MV-4-11 (cell line): Measurements from ENCODE around the gene XYLT1.
A peak's percentile ranks its signal among the peaks of the same experiment; 100 is the strongest.
"Not testable (repeated sequence)": the region's sequence is repeated elsewhere in the genome, so short reads cannot be mapped to it uniquely, and the experiment has no call there.

Source experiments
- DNase-seq: peaks from one replicate; lab custom pipeline; 2025; lab: John Stamatoyannopoulos, UW

XYLT1 gene

GRCh38 chr16:17356243-17356933 is 114.4 kb downstream of the XYLT1 start:
- no peak for DNase-seq

- DNase-seq = no peak
These were observed 116.1 kb downstream of the XYLT1 start for GRCh38 chr16:17354685-17355084.

GRCh38 chr16:17354141-17354601 is 116.6 kb downstream of the XYLT1 start:
- DNase-seq = peak; percentile 69

- no peak for DNase-seq
These were observed 117.2 kb downstream of the XYLT1 start for GRCh38 chr16:17353561-17353960.

DNA sequence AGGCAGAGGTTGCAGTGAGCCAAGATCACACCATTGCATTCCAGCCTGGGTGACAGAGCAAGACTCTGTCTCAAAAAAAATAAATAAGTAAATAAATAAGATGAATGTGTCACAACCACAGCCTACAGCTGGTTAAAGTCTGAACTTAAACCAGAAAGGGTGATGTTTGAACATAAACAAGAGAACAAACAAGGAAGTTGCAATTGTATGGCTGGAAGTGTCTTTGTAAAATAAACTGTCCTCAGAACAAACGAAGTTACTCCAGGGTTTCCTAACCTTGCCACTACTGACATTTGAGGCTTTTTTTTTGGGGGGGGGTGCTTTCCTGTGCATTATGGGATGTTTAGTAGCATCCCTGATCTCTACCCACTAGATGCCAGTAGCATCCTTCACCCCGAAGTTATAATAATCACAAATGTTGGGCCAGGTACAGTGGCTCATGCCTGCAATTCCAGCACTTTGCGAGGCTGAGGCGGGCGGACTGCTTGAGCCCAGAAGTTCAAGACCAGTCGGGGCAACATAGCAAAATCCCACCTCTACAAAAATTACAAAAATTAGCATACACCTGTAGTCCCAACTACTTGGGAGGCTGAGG is 119.2 kb downstream of the XYLT1 start:
- DNase-seq = no peak

- DNase-seq = peak; percentile 84
These were observed 120.6 kb downstream of the XYLT1 start for GRCh38 chr16:17350207-17350606.

- DNase-seq = no peak
These were observed 121.9 kb downstream of the XYLT1 start for GRCh38 chr16:17348826-17349225.

DNA sequence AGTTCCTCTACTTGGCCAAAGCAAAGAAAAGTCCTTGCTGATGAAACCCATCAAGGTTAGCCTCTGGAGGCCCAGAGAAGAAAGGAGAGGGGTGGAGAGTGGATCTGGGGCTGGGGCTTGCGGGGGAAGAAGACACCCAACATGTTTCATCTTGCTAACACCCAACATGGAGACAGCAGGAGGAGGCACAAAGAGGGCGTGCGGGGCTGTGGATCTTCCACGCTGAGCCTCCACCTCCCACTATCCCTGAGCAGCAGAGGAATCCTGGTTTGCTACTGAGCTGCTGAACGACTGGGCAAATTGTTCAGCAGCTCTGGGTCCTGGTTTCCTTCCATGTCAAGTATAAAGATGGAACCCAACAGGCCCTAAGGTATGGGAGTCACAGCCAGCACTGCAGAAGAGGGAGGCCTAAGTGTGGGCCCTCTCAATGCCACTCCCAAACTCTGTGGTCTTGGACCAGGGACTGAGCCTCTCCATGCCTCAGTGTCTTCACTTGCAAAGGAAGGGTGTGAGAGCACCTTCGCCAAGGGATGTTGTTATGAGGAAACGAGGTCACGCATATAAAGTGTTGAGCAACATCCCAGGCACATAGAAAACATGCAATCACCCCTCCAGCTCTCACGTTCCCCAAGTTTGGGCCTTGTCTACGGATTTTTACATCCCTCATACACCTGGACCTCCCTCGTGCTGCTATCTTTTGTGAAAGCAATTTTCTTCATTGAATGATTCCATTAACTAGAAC is 122.5 kb downstream of the XYLT1 start:
- DNase-seq = no peak

DNA sequence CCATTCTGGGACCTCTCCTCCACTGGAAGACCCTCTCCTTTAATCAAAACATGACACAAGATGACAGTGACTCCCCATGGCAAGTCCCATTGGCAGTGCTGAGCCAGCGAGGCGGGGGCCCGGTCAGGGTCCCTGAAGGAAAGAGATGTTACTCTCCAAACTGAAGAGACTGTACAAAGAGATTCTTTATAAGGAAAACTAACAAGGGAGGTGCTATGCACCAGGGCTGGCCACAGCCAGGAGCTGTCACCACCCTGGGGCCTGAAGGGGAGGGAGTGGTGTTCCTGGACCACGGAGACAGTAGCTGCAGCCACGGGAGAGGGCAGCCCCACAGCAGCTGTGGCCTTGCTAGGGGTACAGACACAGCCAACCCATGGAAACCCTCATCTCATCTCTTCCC is 123.1 kb downstream of the XYLT1 start:
- no peak for DNase-seq

DNA sequence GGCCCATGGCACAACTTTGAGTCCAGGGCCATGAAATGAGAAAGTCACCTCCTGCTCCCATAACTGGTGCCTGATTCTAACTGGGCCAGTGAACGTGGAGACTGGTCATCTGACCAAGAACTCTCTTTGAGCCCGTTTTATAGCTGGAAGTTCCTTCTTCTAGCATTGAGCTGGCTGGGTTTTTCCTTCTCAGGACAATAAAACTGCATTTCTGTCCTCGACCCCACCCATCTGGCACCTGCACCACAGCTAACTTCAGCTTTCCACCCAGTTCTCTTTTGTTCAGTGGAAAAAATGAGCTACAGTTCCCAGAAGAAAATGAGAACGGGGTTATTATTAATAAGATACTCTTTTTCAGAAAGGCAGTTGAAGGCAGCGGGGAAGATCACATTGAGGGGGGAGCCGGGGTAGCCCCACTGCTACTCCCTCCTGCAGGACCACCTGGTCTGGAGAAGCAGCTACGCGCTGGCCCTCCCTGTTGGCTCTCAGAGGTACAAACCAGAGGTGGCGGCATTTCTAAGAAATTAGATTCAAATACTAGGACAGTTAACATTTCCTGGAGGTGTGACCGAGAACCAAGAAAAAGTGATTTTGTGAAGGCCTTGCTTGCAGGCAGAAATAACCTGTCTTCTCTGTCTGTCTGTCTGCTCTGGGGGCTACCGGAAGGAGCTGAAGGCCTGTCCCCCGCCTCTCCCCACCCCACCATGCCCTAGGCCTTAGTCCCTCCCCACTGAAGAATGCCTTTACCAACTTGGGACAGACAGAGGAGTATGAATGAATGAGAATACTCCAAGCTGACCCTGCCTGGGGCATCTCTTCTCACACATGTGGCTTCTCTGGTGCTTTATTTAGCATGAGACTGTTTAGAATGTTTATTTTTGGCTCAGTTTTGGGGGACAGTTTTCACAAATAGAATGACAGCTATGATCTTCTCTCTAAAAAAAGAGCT is 123.9 kb downstream of the XYLT1 start:
- peak; percentile 58 for DNase-seq

DNA sequence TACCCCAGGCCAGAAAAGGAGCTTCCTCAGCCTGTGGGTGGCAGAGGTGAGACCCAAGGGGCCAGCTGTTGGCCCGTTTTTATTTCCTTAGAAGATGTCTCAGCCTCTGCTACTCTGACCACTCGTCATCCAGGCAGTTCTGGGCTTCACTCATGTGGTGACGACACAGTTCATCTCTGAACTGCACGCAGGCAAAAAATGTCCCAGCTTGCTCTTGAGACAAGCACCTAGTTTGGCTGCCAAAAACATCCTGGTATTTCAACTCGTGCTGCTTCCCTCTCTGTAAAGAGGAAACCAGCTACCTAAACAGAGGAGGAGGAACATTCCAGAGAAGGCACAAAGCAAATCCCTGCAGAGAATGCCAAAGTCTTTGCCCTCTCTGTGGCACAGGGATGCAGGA is 125.7 kb downstream of the XYLT1 start:
- DNase-seq = no peak

GRCh38 chr16:17343728-17344127 is 127.0 kb downstream of the XYLT1 start:
- DNase-seq = peak; percentile 81

DNA sequence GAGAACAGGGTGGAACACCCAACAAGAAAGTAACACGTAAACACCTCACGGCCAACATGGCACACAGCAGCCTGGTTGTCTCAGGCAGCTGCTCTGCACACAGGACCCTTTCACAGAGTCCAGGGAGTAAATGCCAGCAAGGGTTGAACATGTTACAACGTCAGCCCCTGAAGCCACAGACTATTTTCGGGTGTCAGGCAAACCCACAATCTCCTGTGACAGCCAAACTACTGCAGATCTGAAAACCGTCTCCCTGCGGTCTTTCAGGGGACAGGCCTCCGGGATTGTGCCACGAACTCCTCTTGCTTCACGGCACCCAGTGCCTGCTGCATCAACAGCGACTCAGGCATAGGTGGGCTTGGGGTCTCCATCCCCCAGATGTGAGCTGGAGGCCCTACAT is 127.7 kb downstream of the XYLT1 start:
- DNase-seq = peak; percentile 98

DNA sequence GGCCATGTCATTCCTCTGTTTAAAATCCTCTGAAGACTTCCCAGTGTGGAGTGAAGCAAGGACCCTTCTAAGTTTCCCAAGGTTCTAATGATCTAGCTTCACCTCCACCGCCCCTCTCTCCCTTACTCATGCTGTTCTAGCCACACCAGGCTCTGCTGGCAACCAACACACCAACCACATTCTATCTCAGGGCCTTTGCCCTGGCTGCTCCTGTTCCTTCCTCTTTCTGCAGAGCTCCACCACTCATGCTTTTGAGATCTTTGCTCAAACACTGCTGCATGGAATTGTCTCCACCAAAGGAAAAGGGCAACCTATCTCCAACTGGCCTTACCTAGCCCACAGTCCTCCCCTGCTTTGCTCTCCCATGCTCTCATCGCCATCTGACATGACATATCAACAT is 128.7 kb downstream of the XYLT1 start:
- peak; percentile 93 for DNase-seq

- peak; percentile 58 for DNase-seq
These were observed 130.0 kb downstream of the XYLT1 start for GRCh38 chr16:17340804-17341203.

GRCh38 chr16:17339764-17340541 is 130.8 kb downstream of the XYLT1 start:
- no peak for DNase-seq

DNA sequence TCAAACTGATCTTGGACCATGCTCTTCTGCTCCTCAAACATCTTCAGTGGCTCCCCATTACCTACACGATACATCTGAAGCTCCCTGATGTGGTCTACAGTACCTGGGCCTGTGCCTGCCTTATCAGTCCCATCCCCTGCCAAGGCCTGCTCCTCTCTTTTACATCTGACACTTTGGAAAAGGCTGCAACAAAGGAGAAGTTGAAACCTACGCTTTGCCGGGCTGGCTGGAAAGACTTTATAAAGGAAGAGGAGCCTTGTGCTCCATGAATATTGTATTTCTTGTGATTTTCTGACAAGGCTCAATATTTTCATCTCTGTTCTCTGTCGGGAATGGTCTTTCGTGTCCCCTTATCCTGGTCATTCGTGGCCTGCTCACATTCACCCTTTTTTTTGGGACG is 132.5 kb downstream of the XYLT1 start:
- no peak for DNase-seq

DNA sequence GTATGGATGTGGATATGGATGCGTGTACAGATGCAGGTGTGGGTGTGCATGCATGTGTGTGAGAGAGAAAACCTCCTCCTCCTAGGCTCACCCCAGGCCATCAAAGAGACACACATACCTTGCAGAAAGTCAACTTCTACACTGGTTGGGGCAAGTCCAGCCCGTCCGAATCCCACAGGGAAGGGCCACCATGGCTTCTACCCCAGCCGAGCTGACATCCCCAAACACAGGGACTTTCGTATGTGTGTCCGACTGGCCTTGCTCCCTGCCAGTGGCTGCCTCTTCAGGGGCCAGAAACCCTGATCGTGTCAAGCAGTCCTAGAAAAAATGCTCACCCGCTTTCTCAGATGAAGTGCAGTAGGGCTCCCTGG is 134.2 kb downstream of the XYLT1 start:
- DNase-seq = no peak

- DNase-seq = no peak
These were observed 134.8 kb downstream of the XYLT1 start for GRCh38 chr16:17335826-17336529.

DNA sequence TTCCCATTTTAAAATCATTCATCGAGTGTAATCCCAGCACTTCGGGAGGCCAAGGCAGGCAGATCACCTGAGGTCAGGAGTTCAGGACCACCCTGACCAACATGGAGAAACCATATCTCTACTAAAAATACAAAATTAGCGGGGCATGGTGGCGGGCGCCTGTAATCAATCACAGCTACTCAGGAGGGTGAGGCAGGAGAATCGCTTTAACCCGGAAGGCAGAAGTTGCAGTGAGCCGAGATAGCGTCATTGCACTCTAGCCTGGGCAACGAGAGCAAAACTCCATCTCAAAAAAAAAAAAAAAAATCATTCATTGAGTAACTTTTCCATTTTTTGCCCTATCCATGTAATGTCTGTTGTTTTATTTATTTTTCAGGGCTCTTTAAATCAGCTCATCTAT is 135.4 kb downstream of the XYLT1 start:
- DNase-seq = not testable (repeated sequence)

- peak; percentile 73 for DNase-seq
These were observed 136.7 kb downstream of the XYLT1 start for GRCh38 chr16:17334096-17334495.
